K562 (cell line): ENCODE results near the gene ZGLP1. TPM values are rescaled to one million over a fixed set of nuclear protein-coding genes. Genes with fewer than 3 reads are reported as not detected.

Experiments used
- AFF4 ChIP-seq: sonication (generic); formaldehyde crosslinking; IDR thresholded peaks from 2 replicates; pipeline ENCODE4 v1.8.0; 2023; ENCODE audit warnings: mild to moderate bottlenecking, missing genetic modification reagents
- CBX2 ChIP-seq: fragments of 200-600 bp; sonication (generic); IDR thresholded peaks from one replicate; pipeline ENCODE4 v1.6.1; 2012; ENCODE audit warnings: mild to moderate bottlenecking, low read length, inconsistent platforms; ENCODE audit not compliant: insufficient read depth, poor library complexity, severe bottlenecking
- CLOCK ChIP-seq: fragments of 250-450 bp; sonication (Bioruptor Pico); IDR thresholded peaks from 2 replicates; pipeline ENCODE4 v1.4.0; 2020; ENCODE audit warnings: mild to moderate bottlenecking, moderate library complexity, borderline replicate concordance
- EGR1 ChIP-seq: fragments of 450-650 bp; conservative IDR thresholded peaks from 2 replicates; pipeline ENCODE4 v1.6.1; 2017; ENCODE audit warnings: mild to moderate bottlenecking
- ETS2 ChIP-seq: IDR thresholded peaks from 2 replicates; pipeline ENCODE4 v1.6.1; 2016; ENCODE audit warnings: borderline replicate concordance, missing genetic modification characterization, mild to moderate bottlenecking, moderate library complexity, missing compliant biosample characterization; ENCODE audit not compliant: poor library complexity, severe bottlenecking
- NCOA2 ChIP-seq, 2 experiments: fragments of 450-650 bp; IDR thresholded peaks; 2 replicates each; pipeline ENCODE4 v1.6.1; 2018; ENCODE audit warnings: mild to moderate bottlenecking in 2 of 2, moderate library complexity in 1 of 2; ENCODE audit not compliant: partially characterized antibody in 2 of 2
- NCOR1 ChIP-seq: fragments of 450-650 bp; IDR thresholded peaks from 2 replicates; pipeline ENCODE4 v1.6.1; 2016; ENCODE audit warnings: mild to moderate bottlenecking, moderate library complexity
- NR3C1 ChIP-seq: sonication (generic); formaldehyde crosslinking; IDR thresholded peaks from 2 replicates; pipeline ENCODE4 v1.8.1; 2022; ENCODE audit warnings: missing genetic modification reagents
- POLR2AphosphoS5 ChIP-seq: IDR thresholded peaks from 2 replicates; pipeline ENCODE4 v1.6.1; 2011; ENCODE audit warnings: mild to moderate bottlenecking, low read depth, low read length, moderate library complexity; ENCODE audit not compliant: control insufficient read depth, insufficient read depth
- POU5F1 ChIP-seq: fragments of 150-350 bp; IDR thresholded peaks from 2 replicates; pipeline ENCODE4 v1.6.1; 2014; ENCODE audit warnings: borderline replicate concordance, low read length, low read depth, mild to moderate bottlenecking; ENCODE audit not compliant: partially characterized antibody
- RBFOX2 ChIP-seq: fragments of 200-400 bp; formaldehyde crosslinking; IDR thresholded peaks from 2 replicates; pipeline ENCODE4 v1.6.1; 2017; ENCODE audit warnings: low read depth, mild to moderate bottlenecking, low read length, moderate library complexity
- TEAD2 ChIP-seq: fragments of 450-650 bp; IDR thresholded peaks from 2 replicates; pipeline ENCODE4 v1.6.1; 2016; ENCODE audit warnings: missing genetic modification characterization, control low read depth, missing compliant biosample characterization
- VEZF1 ChIP-seq: fragments of 200-800 bp; sonication (Bioruptor generic); IDR thresholded peaks from 2 replicates; pipeline ENCODE4 v1.6.1; 2017; ENCODE audit warnings: missing genetic modification characterization, missing compliant biosample characterization
- ZBED1 ChIP-seq: IDR thresholded peaks from 2 replicates; pipeline ENCODE4 v1.6.1; 2014
- ZBTB12 ChIP-seq: fragments of 250-450 bp; sonication (Bioruptor Pico); IDR thresholded peaks from 2 replicates; pipeline ENCODE4 v1.4.0; 2020
- ZBTB17 ChIP-seq: fragments of 450-650 bp; formaldehyde crosslinking; IDR thresholded peaks from 2 replicates; pipeline ENCODE4 v1.4.0; 2020; ENCODE audit warnings: mild to moderate bottlenecking
- ZNF217 ChIP-seq: sonication (generic); formaldehyde crosslinking; IDR thresholded peaks from 2 replicates; pipeline ENCODE4 v1.8.0; 2022; ENCODE audit warnings: mild to moderate bottlenecking, missing genetic modification reagents
- ZNF224 ChIP-seq: sonication (generic); formaldehyde crosslinking; IDR thresholded peaks from 2 replicates; pipeline ENCODE4 v1.8.0; 2022; ENCODE audit warnings: mild to moderate bottlenecking, missing genetic modification reagents
- ZNF354B ChIP-seq: fragments of 250-450 bp; sonication (Bioruptor Pico); IDR thresholded peaks from 2 replicates; pipeline ENCODE4 v1.4.0; 2020
- polyA plus RNA-seq, 8 experiments: library from polyadenylated mRNA; depleted of rRNA in 4 of 8; stranded (reverse) in 5 of 8; unstranded in 3 of 8; fragments of >200 nt; fragmentation: Nextera tagmentation in 2 of 8; fragmentation: Illumina TruSeq in 1 of 8; extraction: Ambion mirVana in 2 of 8; extraction: Trizol in 1 of 8; gene quantifications; 2 replicates each; pipeline versions ENCODE4 v1.2.1 to v1.2.3, GENCODE V29; 2011 to 2014; ENCODE audit warnings: inconsistent platforms in 1 of 8, missing spikeins in 1 of 8
- total RNA-seq, 7 experiments: library from RNA; depleted of rRNA in 6 of 7; stranded (reverse); fragments of >200 nt in 6 of 7; fragmentation: Illumina TruSeq in 2 of 7; extraction: Trizol in 2 of 7; gene quantifications; 2 replicates each; pipeline versions ENCODE4 v1.2.1 to v1.2.3, GENCODE V29; 2011 to 2021; ENCODE audit warnings: low replicate concordance in 1 of 7

ZGLP1 gene
- total and polyA plus RNA-seq, 9 of the 15 experiments (the other 6 are each of a cell fraction or from before 2014, with no cell fraction given), result 0.24 to 4.5 (median 2.2) TPM

GRCh38 chr19:10305139-10305806 is 4.3 kb downstream of the ZGLP1 start (continued):
- TF ChIP-seq AFF4 (CRISPR knock-in tag), result no peak
- TF ChIP-seq VEZF1 (CRISPR knock-in tag), result peak; percentile 76
- TF ChIP-seq ZBED1, result no peak
- TF ChIP-seq ZNF354B (CRISPR knock-in tag), result no peak
- TF ChIP-seq ZBTB12 (CRISPR knock-in tag), result no peak
- no peak for TF ChIP-seq NCOR1
- TF ChIP-seq CBX2, result no peak
- TF ChIP-seq ETS2 (tag), result no peak
- TF ChIP-seq ZBTB17, result peak; percentile 66; the same call in 1 of the 2 replicates
- no peak for TF ChIP-seq POU5F1
- no peak for TF ChIP-seq NCOA2 (IDR thresholded peaks at IDR 0.05; ENCODE audit: partially characterized antibody in 2 of 2)
- TF ChIP-seq EGR1, result peak; percentile 79
- TF ChIP-seq NR3C1 (CRISPR knock-in tag), result no peak
- TF ChIP-seq ZNF224 (CRISPR knock-in tag), result no peak
- no peak for TF ChIP-seq TEAD2
- TF ChIP-seq RBFOX2, result peak; percentile 49
- no peak for TF ChIP-seq ZNF217 (CRISPR knock-in tag)
- TF ChIP-seq POLR2AphosphoS5, result no peak
- TF ChIP-seq CLOCK (CRISPR knock-in tag), result no peak
